HG03196 (cell line): ENCODE data around the gene ADRB1.

ENCODE experiments used
- ATAC-seq: cut with Tn5 transposase; IDR thresholded peaks from one replicate; pipeline ENCODE4 v1.9.1; 2021; ENCODE audit not compliant: unreplicated experiment

ADRB1 gene

DNA sequence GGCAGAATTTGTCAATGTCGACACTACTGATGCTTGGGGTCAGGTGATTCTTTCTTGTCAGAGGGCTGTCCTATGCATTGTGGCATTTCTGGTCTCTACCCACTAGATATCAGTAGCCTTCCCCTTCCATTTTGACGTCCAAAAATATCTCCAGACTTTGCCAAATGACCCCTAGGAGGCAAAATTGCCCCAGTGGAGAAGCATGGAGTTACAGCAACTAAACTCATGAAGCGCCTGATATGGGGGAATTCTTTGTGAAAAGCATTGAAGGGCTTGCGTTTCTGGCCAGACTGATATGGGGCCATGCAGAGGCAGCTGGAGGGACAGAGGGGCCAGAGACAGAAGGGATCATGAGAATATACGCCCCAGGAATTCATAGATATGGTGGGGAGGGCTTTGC lies 43.6 kb downstream of the ADRB1 start:
- no peak for ATAC-seq

- ATAC-seq, result no peak
These were observed 44.0 kb downstream of the ADRB1 start for GRCh38 chr10:114087655-114088054.

- ATAC-seq, result no peak
These were observed 51.1 kb downstream of the ADRB1 start for GRCh38 chr10:114094795-114095194.

- ATAC-seq, result peak; percentile 49
These were observed 52.1 kb downstream of the ADRB1 start for GRCh38 chr10:114095559-114096337.
